NCI-H2227 (cell line): ENCODE results near the gene COLQ.
"Not testable (repeated sequence)": the region's sequence is repeated elsewhere in the genome, so short reads cannot be mapped to it uniquely, and the experiment has no call there.

ENCODE experiments used
- DNase-seq: peaks from one replicate; lab custom pipeline; 2025; ENCODE audit not compliant: unreplicated experiment; lab: John Stamatoyannopoulos, UW

The COLQ gene

GRCh38 chr3:15430624-15431023 lies 90.9 kb downstream of the COLQ start:
- DNase-seq: no peak

GRCh38 chr3:15429080-15429479 lies 92.4 kb downstream of the COLQ start:
- no peak for DNase-seq

GRCh38 chr3:15428539-15428938 lies 93.0 kb downstream of the COLQ start:
- DNase-seq: peak; percentile 10

GRCh38 chr3:15427981-15428380 lies 93.5 kb downstream of the COLQ start:
- DNase-seq: no peak

- DNase-seq: peak; percentile 81
Observed at GRCh38 chr3:15427182-15427880, 94.2 kb downstream of the COLQ start, which contains the start of the genes EAF1 and METTL6. EAF1 (plus strand) TSS chr3:15427598; CDS start chr3:15427780, 182 bp downstream. METTL6 (minus strand) TSS chr3:15427544; CDS start chr3:15426511, 1,033 bp downstream.

- no peak for DNase-seq
Observed at GRCh38 chr3:15426579-15427118, 94.9 kb downstream of the COLQ start.

GRCh38 chr3:15420871-15421270 lies 100.6 kb downstream of the COLQ start:
- no peak for DNase-seq

- not testable (repeated sequence) for DNase-seq
Observed at GRCh38 chr3:15410966-15411365, 110.5 kb downstream of the COLQ start.

GRCh38 chr3:15409774-15410173 lies 111.7 kb downstream of the COLQ start:
- DNase-seq: no peak

GRCh38 chr3:15409239-15409638 lies 112.3 kb downstream of the COLQ start:
- DNase-seq: no peak

- peak; percentile 48 for DNase-seq
Observed at GRCh38 chr3:15405448-15406050, 116.0 kb downstream of the COLQ start.

- DNase-seq: no peak
Observed at GRCh38 chr3:15404767-15405166, 116.7 kb downstream of the COLQ start.

GRCh38 chr3:15403965-15404364 lies 117.5 kb downstream of the COLQ start:
- DNase-seq: no peak

GRCh38 chr3:15403495-15403894 lies 118.0 kb downstream of the COLQ start:
- no peak for DNase-seq

- DNase-seq: no peak
Observed at GRCh38 chr3:15401936-15402335, 119.6 kb downstream of the COLQ start.
